Fibroblast of the aortic adventitia (primary cell): ENCODE results near the gene PAGE3. TPM values are rescaled to one million over a fixed set of nuclear protein-coding genes. Genes with fewer than 3 reads are reported as not detected.

Experiments used
- DNase-seq: peaks from one replicate; pipeline ENCODE4 v3.0.0-alpha.2; 2010; ENCODE audit warnings: low read depth
- H3K4me3 ChIP-seq: 2 replicates; pipeline ENCODE4 v1.5.1; 2011; ENCODE audit warnings: low read depth, mild to moderate bottlenecking, control low read depth, low read length, moderate library complexity
- CTCF ChIP-seq: IDR thresholded peaks from 2 replicates; pipeline ENCODE4 v1.5.1; 2011; ENCODE audit warnings: mild to moderate bottlenecking, low read length, control low read depth, inconsistent platforms; ENCODE audit not compliant: insufficient read depth
- total RNA-seq: library from RNA; depleted of rRNA; stranded (reverse); fragments of >200 nt; gene quantifications from 2 replicates; pipeline ENCODE4 v1.2.3, GENCODE V29; 2012; ENCODE audit warnings: low replicate concordance

PAGE3 gene
- total RNA-seq, 1 donor, result not detected

GRCh38 chrX:55220119-55220794, 44.5 kb downstream of the PAGE3 start, which contains the start of gene PAGE5:
Gene PAGE5, plus strand, starts transcription at chrX:55220346. Its CDS starts 1,037 bp downstream, at chrX:55221383.
- H3K4me3 ChIP-seq, result no peak within 1 kb of the TSS
- TF ChIP-seq CTCF, result no peak
- DNase-seq, result no peak

- TF ChIP-seq CTCF, result no peak
- DNase-seq, result peak; percentile 0
- no peak overlapping the region for H3K4me3 ChIP-seq
Measured at GRCh38 chrX:55213381-55213780, 51.3 kb downstream of the PAGE3 start.

GRCh38 chrX:55210931-55211677, 53.6 kb downstream of the PAGE3 start:
- no peak overlapping the region for H3K4me3 ChIP-seq
- TF ChIP-seq CTCF, result no peak
- DNase-seq, result no peak

Other genes starting within 250 kb of the PAGE3 start
- not detected in 2 replicates for gene ALAS2, start 233.9 kb downstream of the PAGE3 start, total RNA-seq
- not detected in 2 replicates for gene PAGE2B, start 189.9 kb downstream of the PAGE3 start, total RNA-seq
- gene PAGE2, start 175.9 kb downstream of the PAGE3 start, total RNA-seq, result not detected in 2 replicates
- gene PAGE5, start 44.6 kb downstream of the PAGE3 start, total RNA-seq, result not detected in 2 replicates
- gene MAGEH1, start 187.2 kb upstream of the PAGE3 start, total RNA-seq, result 11.4 and 26.1 TPM in 2 replicates
- 2.2 and 3.8 TPM in 2 replicates for gene USP51, start 224.9 kb upstream of the PAGE3 start, total RNA-seq